Amniotic epithelial cell (primary cell): ENCODE results near the gene NOS3.

ENCODE experiments used
- DNase-seq: peaks from one replicate; pipeline ENCODE4 v3.0.0-alpha.2; 2010; ENCODE audit warnings: low read depth

The NOS3 gene

GRCh38 chr7:150952331-150953050, 38.3 kb upstream of the NOS3 start:
- DNase-seq: no peak

- no peak for DNase-seq
Measured at GRCh38 chr7:150953061-150953997, 37.5 kb upstream of the NOS3 start.

- DNase-seq: no peak
Measured at GRCh38 chr7:150954201-150954985, 36.4 kb upstream of the NOS3 start.

DNA sequence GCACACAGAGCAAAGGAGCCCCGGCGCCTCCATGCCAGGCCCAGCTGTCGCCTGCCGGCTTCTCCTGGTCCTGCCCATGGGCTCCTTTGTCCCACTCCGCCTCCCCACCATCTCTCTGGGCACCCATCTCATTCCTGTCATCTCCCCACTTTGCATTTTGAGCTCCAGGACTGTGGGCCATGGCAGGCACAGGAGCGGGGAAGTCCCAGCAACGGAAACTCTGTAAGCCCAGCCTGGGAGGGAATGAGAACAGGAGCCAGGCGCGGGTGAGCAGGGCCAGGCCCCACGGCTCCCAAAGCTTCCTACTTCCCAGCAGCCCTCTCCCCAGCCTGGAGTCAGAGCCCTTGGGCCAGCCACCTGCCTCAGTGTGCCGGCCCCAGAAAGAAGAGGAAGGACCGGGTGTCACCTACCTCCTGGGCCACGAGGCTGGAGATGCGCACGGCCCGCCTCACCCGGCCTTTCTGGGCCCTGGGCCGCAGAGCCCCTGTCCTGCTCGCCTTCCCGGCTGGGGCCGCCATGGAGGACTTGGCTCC, 35.8 kb upstream of the NOS3 start:
- DNase-seq: no peak

DNA sequence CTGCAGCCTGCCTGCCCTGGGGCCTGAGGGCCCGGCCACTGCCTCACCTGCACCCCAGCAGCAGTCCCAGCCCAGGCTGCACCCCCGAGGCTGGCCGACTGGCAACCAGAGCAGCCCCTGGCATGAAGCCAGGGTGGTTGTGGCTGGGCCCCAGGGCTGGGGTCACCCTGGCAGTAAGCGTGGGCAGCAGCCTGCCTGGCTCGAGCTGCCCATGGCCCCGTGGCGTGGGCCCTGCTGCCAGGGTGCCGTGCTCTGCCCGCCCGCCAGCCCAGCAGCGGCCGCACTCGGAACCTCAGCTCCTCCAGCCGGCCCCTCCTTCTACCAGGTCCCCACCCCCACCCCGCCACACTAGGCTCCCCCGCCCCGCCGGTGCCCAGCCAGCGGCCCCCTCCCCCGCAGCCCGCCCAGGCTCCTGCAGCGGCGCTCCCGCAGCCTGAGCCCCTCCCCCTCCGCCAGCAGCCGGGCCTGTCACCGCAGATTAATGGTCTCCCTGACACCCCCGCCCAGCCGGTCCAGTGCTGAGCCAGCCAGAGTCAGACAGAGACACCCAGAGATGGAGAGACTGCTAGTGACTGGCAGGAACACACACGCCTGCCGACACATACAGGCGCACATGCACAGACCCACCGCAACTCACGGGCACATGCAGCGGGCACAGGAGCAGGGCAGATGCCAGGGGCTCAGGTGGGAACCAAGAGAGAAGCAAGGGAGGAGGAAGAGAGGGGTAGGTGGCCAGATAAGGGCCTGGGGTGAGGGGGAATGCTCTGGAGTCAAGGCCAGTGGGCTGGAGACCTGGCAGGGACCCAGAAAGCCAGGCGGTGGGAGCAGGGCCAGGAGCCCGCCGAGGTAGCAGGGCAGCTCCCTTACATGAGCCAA, 35.1 kb upstream of the NOS3 start:
- DNase-seq: peak; percentile 62

- DNase-seq: no peak
Measured at GRCh38 chr7:150956395-150957132, 34.3 kb upstream of the NOS3 start.

DNA sequence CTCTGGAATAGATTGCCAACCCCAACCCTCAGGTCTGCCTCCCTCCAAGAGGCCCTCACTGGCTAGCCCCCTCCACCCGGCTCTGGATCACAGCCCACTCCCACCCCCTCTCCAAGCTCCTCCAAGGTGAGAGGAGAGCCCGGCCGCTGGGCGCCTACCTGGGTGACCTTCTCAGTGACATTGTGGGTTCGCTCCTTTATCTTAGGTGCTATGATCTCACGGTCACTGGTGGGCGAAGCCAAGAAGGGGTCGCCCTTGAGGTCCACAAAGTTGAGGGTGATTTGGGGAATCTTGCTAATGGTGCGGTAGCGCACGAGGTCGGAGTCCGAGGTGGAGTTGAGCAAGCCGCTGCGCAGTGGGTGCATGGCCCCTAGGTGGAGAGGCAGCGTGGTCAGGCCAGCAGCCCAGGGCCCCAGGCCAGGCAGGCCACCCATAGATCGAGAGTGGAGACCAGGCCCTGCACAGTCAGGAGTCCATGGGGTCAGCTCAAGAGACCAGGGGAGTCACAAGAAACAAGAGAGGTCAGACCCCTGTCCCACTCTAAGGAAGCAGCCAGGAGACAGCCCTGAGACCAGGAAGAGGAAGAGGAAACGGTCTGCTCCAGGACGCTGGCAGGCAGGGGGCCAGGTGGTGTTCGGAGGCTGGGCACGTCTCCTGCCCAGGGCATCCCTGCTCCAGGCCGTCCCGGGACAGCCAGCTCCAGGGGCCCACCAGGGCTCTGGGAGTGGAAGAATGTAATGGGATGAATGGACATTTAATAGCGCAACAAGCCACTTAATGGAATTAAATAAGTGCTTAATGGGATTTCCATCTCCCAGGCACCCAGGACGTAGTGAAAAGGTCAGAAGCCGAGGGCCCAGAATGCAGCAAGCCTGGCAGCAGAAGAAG, 33.4 kb upstream of the NOS3 start:
- no peak for DNase-seq

GRCh38 chr7:150958062-150958552, 32.7 kb upstream of the NOS3 start:
- DNase-seq: no peak

DNA sequence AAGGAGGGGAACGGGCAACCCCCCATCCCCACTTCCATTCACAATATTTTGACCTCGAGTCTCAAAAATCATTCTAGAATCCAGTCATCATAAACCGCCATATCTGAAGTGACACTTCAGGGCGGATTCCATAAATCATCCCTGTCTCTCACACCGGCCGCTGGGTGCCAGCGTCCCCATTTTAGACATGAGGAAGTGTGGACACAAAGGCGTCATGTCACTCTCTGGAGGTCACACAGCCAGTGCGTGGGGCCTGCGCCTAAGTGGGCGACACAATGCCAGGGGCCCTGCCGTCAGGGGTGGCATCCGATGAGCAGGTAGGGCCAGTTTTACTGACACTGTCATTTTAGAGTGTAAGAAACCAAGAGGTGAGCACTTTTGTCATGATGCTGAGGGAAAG, 32.2 kb upstream of the NOS3 start:
- DNase-seq: no peak

- no peak for DNase-seq
Measured at GRCh38 chr7:150959081-150959480, 31.7 kb upstream of the NOS3 start.

DNA sequence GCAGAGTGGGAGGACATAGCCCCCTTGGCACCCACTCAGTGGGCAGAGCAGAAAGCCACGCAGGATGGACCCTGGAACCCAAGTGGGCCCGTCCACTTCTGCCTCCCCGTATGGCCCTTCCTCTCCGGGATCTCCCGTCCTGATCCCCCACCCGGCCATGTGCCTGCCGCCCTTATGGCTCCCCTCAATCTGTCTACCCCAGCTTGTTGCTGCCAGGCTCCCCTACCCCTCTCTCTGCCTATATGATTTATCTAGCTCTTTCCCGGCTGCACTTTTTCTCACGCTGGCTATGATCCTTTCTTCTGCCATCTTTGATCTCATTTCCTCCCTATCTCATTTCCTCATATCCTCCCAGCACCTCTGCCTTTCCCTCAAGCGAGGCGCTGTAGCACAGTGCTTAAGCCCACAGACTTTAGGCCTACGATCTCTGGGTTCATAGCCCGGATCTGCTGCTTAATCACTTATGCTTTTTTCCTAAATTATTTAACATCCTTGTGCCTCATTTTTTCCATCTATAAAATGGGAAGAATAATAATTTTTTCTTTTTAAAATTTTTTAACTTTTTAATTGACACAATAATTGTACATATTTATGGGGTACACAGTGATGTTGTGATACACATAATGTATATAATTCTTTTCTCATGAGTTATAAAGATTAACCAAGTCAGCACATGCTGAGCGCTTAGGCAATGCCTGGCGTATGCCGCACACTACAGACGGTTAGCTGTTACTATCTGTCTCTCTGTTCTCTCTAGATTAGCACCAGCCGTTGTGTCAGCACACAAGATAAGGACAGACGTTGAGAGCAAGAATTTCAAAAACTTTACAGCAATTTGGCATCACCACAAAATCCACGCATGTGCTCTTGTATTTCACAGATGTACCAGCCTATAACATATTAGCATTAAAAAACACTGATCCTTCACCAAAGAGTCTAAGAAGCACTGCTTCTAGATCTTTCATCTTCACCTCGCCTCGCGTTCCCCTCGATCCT, 30.8 kb upstream of the NOS3 start:
- DNase-seq: peak; percentile 82

DNA sequence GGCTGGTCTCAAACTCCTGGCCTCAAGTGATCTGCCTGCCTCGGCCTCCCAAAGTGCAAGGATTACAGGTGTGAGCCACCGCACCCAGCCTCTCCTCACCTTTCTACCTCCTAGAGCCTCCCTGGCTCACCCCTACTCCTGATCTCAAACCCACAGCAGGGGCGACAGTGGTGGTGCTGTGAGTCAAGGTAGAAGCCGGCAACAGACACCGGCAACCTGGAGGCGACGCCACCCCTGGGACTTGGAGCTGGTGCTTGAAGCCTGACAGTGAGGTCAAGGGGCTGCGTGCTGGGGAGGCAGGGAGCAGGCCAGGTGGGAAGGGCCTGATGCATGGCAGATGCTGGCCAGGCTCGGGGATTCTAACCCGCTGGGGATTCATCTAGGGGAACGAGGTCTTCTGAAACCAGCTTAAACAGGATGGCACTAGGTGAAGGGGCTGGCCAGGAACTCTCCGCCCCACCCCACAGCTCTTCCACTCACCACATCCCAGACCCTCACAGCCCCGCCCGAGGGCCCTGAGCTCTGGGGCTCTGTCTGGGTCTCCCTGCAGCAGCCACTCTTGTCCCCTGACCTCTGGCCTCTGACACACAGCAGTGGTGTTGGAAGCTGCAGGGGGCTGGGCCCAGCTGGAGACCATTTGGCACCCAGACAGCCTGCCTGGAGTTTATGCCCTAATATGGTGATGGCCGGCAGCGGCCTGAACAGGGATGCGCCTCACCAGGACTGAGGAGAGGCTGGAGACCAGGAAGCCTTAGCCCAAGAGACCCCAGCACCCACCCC, 29.1 kb upstream of the NOS3 start:
- no peak for DNase-seq

- no peak for DNase-seq
Measured at GRCh38 chr7:150962290-150962552, 28.6 kb upstream of the NOS3 start.

DNA sequence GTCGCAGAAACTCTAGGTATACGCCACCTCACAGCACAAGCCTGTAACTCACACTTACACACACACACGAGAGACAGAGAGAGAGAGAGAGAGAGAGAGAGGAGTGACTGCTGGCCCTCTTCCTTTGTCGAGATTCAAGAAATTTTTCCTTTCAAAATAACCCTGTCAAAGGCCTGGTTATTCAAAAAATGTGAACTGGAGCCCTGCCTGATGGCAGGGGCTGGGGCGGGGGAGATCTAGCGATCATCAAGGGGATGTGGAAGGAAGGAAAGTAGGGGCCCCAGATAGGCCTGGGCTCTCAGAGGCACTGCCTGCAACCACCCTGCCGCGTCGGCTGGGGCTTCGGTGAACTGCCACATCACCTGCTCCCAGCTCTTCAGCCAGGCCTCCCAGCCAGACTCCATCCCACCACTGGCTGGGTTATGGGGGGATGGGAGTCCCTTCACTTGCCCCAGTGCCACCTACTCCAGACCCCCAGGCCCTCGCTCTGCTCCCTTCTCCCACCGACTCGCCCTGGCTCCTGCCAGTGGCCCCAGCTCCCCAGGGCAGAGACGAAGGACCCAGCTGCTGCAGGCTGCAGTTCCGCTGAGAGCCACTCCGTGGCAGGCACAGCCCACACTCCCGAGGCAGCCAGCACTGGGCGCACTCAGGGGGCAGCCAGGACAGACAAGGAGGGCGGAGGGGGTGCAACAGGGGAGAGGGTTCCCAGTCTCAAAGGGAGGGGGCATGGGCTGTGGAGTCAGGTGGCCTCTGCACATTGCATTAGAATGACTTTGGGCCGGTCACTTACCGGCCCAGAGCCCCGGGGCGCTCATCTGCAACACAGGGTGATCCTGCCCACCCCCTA, 28.0 kb upstream of the NOS3 start:
- DNase-seq: peak; percentile 16

DNA sequence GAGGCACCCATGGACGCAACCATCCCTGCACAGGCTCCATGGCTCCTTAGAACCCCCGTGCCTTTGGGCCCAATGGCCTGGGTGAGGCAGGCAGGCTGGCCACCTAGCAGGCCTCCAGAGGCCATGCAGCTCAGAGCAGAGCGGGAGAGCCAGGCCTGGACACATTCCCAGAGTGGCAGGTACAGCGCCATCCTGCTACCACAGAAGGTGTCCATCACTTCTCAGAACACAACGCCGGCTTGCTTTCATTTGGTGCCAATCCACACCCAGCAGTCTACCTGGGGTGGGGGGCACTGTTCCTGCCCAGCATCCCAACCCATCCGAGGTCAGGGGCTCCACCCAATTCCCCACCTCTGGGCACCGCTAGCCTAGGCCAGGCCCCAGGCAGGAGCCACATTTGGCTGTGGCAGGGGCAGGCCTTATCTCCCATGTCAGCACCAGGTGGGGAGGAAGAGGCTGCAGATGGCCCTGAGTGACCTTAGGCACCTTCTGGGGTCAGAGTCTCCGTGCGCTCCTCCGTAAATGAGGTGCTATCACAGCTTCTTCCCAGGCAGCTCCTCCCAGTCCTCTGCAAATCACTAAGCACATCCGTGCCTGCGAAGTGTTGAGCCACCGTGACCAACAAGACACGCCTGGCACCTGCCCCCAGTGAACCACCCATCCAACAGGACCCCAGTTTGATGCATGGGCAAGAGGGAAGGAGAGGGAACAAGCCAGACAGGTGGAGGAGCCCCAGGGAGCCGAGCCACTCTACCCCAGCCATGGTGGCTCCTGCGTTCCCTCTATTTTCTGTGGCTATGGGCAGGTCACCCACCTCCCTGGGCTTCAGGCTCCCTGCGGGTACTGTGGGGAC, 26.9 kb upstream of the NOS3 start:
- DNase-seq: no peak
